NCI-H460 (cell line): ENCODE data around the gene HSF4. TPM values are rescaled to one million over a fixed set of nuclear protein-coding genes. Genes with fewer than 3 reads are reported as not detected.

Experiments
- DNase-seq: peaks from one replicate; pipeline ENCODE4 v3.0.0-alpha.2; 2016; ENCODE audit warnings: low read depth; ENCODE audit errors: extremely low read depth
- total RNA-seq: library from RNA; depleted of rRNA; stranded (reverse); fragments of >200 nt; shearing (Covaris generic); gene quantifications from 2 replicates; pipeline ENCODE4 v1.2.3, GENCODE V29; 2014

HSF4 gene
- total RNA-seq, 1 experiment from 2014 or later, result 58.0 TPM

GRCh38 chr16:67183284-67183626 lies 18.7 kb downstream of the HSF4 start:
- DNase-seq, result no peak

- peak; percentile 99 for DNase-seq
Observed at GRCh38 chr16:67183627-67184452, 19.3 kb downstream of the HSF4 start, which contains the start of gene MATCAP1. MATCAP1 (minus strand) TSS chr16:67183963; CDS start chr16:67180610, 3,353 bp downstream.

GRCh38 chr16:67184453-67184994 lies 20.0 kb downstream of the HSF4 start:
- no peak for DNase-seq

GRCh38 chr16:67184995-67185650 lies 20.6 kb downstream of the HSF4 start:
- DNase-seq, result peak; percentile 92

GRCh38 chr16:67185651-67186134 lies 21.1 kb downstream of the HSF4 start:
- no peak for DNase-seq

- no peak for DNase-seq
Observed at GRCh38 chr16:67186550-67186950, 22.0 kb downstream of the HSF4 start.

GRCh38 chr16:67187175-67187890 lies 22.8 kb downstream of the HSF4 start:
- DNase-seq, result no peak

- no peak for DNase-seq
Observed at GRCh38 chr16:67188323-67188722, 23.8 kb downstream of the HSF4 start.

GRCh38 chr16:67188798-67189197 lies 24.3 kb downstream of the HSF4 start:
- DNase-seq, result no peak

- DNase-seq, result no peak
Observed at GRCh38 chr16:67190041-67190440, 25.5 kb downstream of the HSF4 start, which contains the start of gene EXOC3L1. EXOC3L1 (minus strand) TSS chr16:67190136; CDS start chr16:67189676, 460 bp downstream.

GRCh38 chr16:67190448-67191399 lies 26.2 kb downstream of the HSF4 start:
- no peak for DNase-seq

- no peak for DNase-seq
Observed at GRCh38 chr16:67191411-67191994, 27.0 kb downstream of the HSF4 start.

- DNase-seq, result peak; percentile 91
Observed at GRCh38 chr16:67191995-67192681, 27.6 kb downstream of the HSF4 start, which contains the start of gene E2F4. E2F4 (plus strand) TSS chr16:67192155; CDS start chr16:67192228, 73 bp downstream.

GRCh38 chr16:67192781-67193361 lies 28.3 kb downstream of the HSF4 start:
- no peak for DNase-seq

GRCh38 chr16:67193536-67193935 lies 29.0 kb downstream of the HSF4 start:
- no peak for DNase-seq

GRCh38 chr16:67194260-67194659 lies 29.7 kb downstream of the HSF4 start:
- no peak for DNase-seq

- DNase-seq, result no peak
Observed at GRCh38 chr16:67195676-67196075, 31.1 kb downstream of the HSF4 start.

GRCh38 chr16:67196881-67197280 lies 32.3 kb downstream of the HSF4 start:
- no peak for DNase-seq
